Ishikawa (cell line): ENCODE data around the gene NTM.

Experiments used
- CEBPB ChIP-seq: IDR thresholded peaks from 2 replicates; pipeline ENCODE4 v1.6.1; 2012
- CREB1 ChIP-seq: IDR thresholded peaks from 2 replicates; pipeline ENCODE4 v1.6.1; 2012; ENCODE audit warnings: low read depth
- EP300 ChIP-seq: IDR thresholded peaks from 2 replicates; pipeline ENCODE4 v1.6.1; 2012; ENCODE audit warnings: borderline replicate concordance
- FOXM1 ChIP-seq: IDR thresholded peaks from 2 replicates; pipeline ENCODE4 v1.6.1; 2012; ENCODE audit warnings: low read depth, borderline replicate concordance
- MAX ChIP-seq: IDR thresholded peaks from 2 replicates; pipeline ENCODE4 v1.6.1; 2012
- RAD21 ChIP-seq: IDR thresholded peaks from 2 replicates; pipeline ENCODE4 v1.6.1; 2012; ENCODE audit warnings: low read depth
- REST ChIP-seq: IDR thresholded peaks from 2 replicates; pipeline ENCODE4 v1.6.1; 2012; ENCODE audit warnings: low read depth, mild to moderate bottlenecking
- TAF1 ChIP-seq: IDR thresholded peaks from 2 replicates; pipeline ENCODE4 v1.6.1; 2012; ENCODE audit warnings: low read depth, mild to moderate bottlenecking
- TEAD4 ChIP-seq: IDR thresholded peaks from 2 replicates; pipeline ENCODE4 v1.6.1; 2012
- YY1 ChIP-seq: IDR thresholded peaks from 2 replicates; pipeline ENCODE4 v1.6.1; 2012; ENCODE audit warnings: low read depth
- ZBTB7A ChIP-seq: IDR thresholded peaks from 2 replicates; pipeline ENCODE4 v1.6.1; 2012; ENCODE audit warnings: low read depth

- TF ChIP-seq ZBTB7A: no peak
- no peak for TF ChIP-seq EP300
- no peak for TF ChIP-seq CEBPB
- no peak for TF ChIP-seq YY1
- no peak for TF ChIP-seq FOXM1
- no peak for TF ChIP-seq CREB1
- TF ChIP-seq MAX: no peak
- TF ChIP-seq RAD21: no peak
- no peak for TF ChIP-seq TAF1
- TF ChIP-seq REST: no peak
- no peak for TF ChIP-seq TEAD4
Observed at GRCh38 chr11:132137289-132137980, 767.0 kb downstream of the NTM start.
